Left lung (tissue), 14 donors: ENCODE results near the gene PPIG. TPM values are rescaled to one million over a fixed set of nuclear protein-coding genes. Genes with fewer than 3 reads are reported as not detected.
"Not testable (repeated sequence)": the region's sequence is repeated elsewhere in the genome, so short reads cannot be mapped to it uniquely, and the experiment has no call there.

Source experiments
- ATAC-seq: fragments of 200-7000 bp; cut with Tn5 transposase; one replicate; pipeline ENCODE4 v1.9.1; 2020; ENCODE audit warnings: moderate library complexity
- DNase-seq, 4 donors: peaks; one replicate each; pipeline ENCODE4 v3.0.0-alpha.2; 2013 to 2020
- H3K27ac ChIP-seq, 2 donors: fragments of 200-600 bp; sonication (generic) in 1 of 2; one replicate each; pipeline versions ENCODE4 v1.5.0 to v1.8.0; 2020 to 2021
- H3K27me3 ChIP-seq, 2 donors: fragments of 200-600 bp; sonication (generic) in 1 of 2; one replicate each; pipeline versions ENCODE4 v1.5.0 to v1.8.0; 2020 to 2021
- H3K36me3 ChIP-seq, 2 donors: fragments of 200-600 bp; sonication (generic) in 1 of 2; one replicate each; pipeline versions ENCODE4 v1.5.0 to v1.8.0; 2020 to 2021
- H3K4me1 ChIP-seq, 2 donors: fragments of 200-600 bp; one replicate each; pipeline ENCODE4 v1.8.0; 2021
- H3K4me3 ChIP-seq, 2 donors: fragments of 200-600 bp; sonication (generic) in 1 of 2; one replicate each; pipeline versions ENCODE4 v1.5.0 to v1.8.0; 2020 to 2021; ENCODE audit warnings: mild to moderate bottlenecking in 1 of 2
- H3K9me3 ChIP-seq, 2 donors: fragments of 200-600 bp; sonication (generic) in 1 of 2; one replicate each; pipeline versions ENCODE4 v1.5.0 to v1.8.0; 2020 to 2021
- CTCF ChIP-seq, 2 donors: fragments of 200-600 bp; sonication (generic) in 1 of 2; IDR thresholded peaks; one replicate each; pipeline versions ENCODE4 v1.5.0 to v1.8.0; 2021; ENCODE audit warnings: antibody characterized with exemption in 2 of 2
- intact Hi-C, 2 donors: fragments of 100-400 bp; cut with DNase I; formaldehyde crosslinking; loops; one replicate each; pipeline versions ENCODE4 v1.11.2 to v1.14.2; 2022
- long read RNA-seq, 12 donors: library from polyadenylated mRNA in 2 of 12; unstranded in 2 of 12; transcript quantifications; one replicate each; pipeline ENCODE4 v2.0.0 and lab custom pipeline, GENCODE V29; 2019 to 2026
- polyA plus RNA-seq, 6 donors: library from polyadenylated mRNA; unstranded; fragments of 120-200 nt; gene quantifications; one replicate each; pipeline ENCODE4 v1.2.1, GENCODE V29; 2013; ENCODE audit not compliant: insufficient read length in 6 of 6
- total RNA-seq, 2 donors: library from RNA; stranded (reverse); fragmentation: NEBNext Ultra II Directional; extraction: Animal tissue kit (Norgen Biotek cat#: 25700); gene quantifications; one replicate each; pipeline ENCODE4 v1.2.1, GENCODE V29; 2021
- donor health status: DM: no; HTN: yes; CAD: no.
- donor health status: DM: no; HTN: no; CAD: no.

The PPIG gene
- total RNA-seq, result 10 to 100 TPM; 40.8 to 45.4 TPM
- polyA plus RNA-seq, result 100 to 1,000 TPM in 2 of 6 donors, 10 to 100 TPM in 4; 83.3 to 102 (median 90.9) TPM
- long read RNA-seq, donor 1, full-length matches to known transcripts, result 24 of 54 reads
- long read RNA-seq, donor 1, partial matches to known transcripts, result 30 of 54 reads
- long read RNA-seq, donor 1, other reads (novel, unspliced or antisense), result 0 of 54 reads
- long read RNA-seq, donor 2, full-length matches to known transcripts, result 4 of 12 reads
- long read RNA-seq, donor 2, partial matches to known transcripts, result 8 of 12 reads
- long read RNA-seq, donor 2, other reads (novel, unspliced or antisense), result 0 of 12 reads
- long read RNA-seq, donor 3, full-length matches to known transcripts, result 10 of 28 reads
- long read RNA-seq, donor 3, partial matches to known transcripts, result 18 of 28 reads
- long read RNA-seq, donor 3, other reads (novel, unspliced or antisense), result 0 of 28 reads
- long read RNA-seq, donor 4, transcript PPIG-203 (10 exons, 1,062 nt), result major isoform, 17 of 63 reads
- long read RNA-seq, donor 4, partial matches to known transcripts, result 37 of 63 reads
- long read RNA-seq, donor 4, other reads (novel, unspliced or antisense), result 8 of 63 reads
- long read RNA-seq, donor 5, full-length matches to known transcripts, result 11 of 30 reads
- long read RNA-seq, donor 5, partial matches to known transcripts, result 19 of 30 reads
- long read RNA-seq, donor 5, other reads (novel, unspliced or antisense), result 0 of 30 reads
- long read RNA-seq, donor 6, full-length matches to known transcripts, result 4 of 26 reads
- long read RNA-seq, donor 6, partial matches to known transcripts, result 22 of 26 reads
- long read RNA-seq, donor 6, other reads (novel, unspliced or antisense), result 0 of 26 reads
- long read RNA-seq, donor 7, full-length matches to known transcripts, result 5 of 5 reads
- long read RNA-seq, donor 7, partial matches to known transcripts, result 0 of 5 reads
- long read RNA-seq, donor 7, other reads (novel, unspliced or antisense), result 0 of 5 reads
- long read RNA-seq, donor 8, full-length matches to known transcripts, result 8 of 13 reads
- long read RNA-seq, donor 8, partial matches to known transcripts, result 5 of 13 reads
- long read RNA-seq, donor 8, other reads (novel, unspliced or antisense), result 0 of 13 reads
- long read RNA-seq, donor 9, result 0 reads
- long read RNA-seq, donor 10, full-length matches to known transcripts, result 11 of 44 reads
- long read RNA-seq, donor 10, partial matches to known transcripts, result 29 of 44 reads
- long read RNA-seq, donor 10, other reads (novel, unspliced or antisense), result 4 of 44 reads
- long read RNA-seq, donor 11, full-length matches to known transcripts, result 6 of 12 reads
- long read RNA-seq, donor 11, partial matches to known transcripts, result 6 of 12 reads
- long read RNA-seq, donor 11, other reads (novel, unspliced or antisense), result 0 of 12 reads
- long read RNA-seq, donor 12, full-length matches to known transcripts, result 8 of 19 reads
- long read RNA-seq, donor 12, partial matches to known transcripts, result 11 of 19 reads
- long read RNA-seq, donor 12, other reads (novel, unspliced or antisense), result 0 of 19 reads

GRCh38 chr2:169584005-169584877, at the start of gene PPIG:
TSS of gene PPIG (plus strand) at chr2:169584351. CDS start at chr2:169604042, 19,691 bp downstream.
- TF ChIP-seq CTCF (IDR thresholded peaks at IDR 0.05), result no peak
- no peaks in the 10 kb centered on the region for H3K27me3 ChIP-seq
- intact Hi-C loops, result no loop called here
- no peaks in the 10 kb centered on the region for H3K36me3 ChIP-seq
- peaks cover 13 to 33% of the 10 kb centered on the region in 2 donors for H3K4me1 ChIP-seq
- no peaks in the 10 kb centered on the region for H3K9me3 ChIP-seq
- H3K27ac ChIP-seq, result peak within 1 kb of the TSS; percentile 99
- peak within 1 kb of the TSS; percentile 70 to 96 for H3K4me3 ChIP-seq
- DNase-seq (peak; percentile 93 to 96 (median 94)), ATAC-seq (peak; percentile 98)

DNA sequence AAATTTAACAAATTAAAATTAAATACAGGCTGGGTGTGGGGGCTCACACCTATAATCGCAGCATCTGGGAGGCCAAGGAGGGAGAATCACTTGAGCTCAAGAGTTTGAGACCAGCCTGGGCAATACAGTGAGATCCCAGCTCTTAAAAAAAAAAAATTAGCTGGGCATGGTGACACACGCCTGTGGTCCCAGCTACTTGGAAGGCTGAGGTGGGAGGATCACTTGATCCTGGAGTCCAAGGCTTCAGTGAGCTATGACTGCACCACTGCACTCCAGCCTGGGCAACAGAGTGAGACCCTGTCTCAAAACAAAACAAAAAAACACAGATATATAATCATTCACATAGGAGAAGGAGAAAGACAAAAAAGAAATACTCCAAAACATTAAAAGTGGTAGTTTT, 44.7 kb upstream of the PPIG start:
- H3K27ac ChIP-seq, H3K9me3 ChIP-seq, H3K27me3 ChIP-seq, ATAC-seq, H3K4me3 ChIP-seq, DNase-seq, intact Hi-C loops, H3K4me1 ChIP-seq: not testable (repeated sequence)
- peaks cover 0 to 66% of the 10 kb centered on the region in 2 donors for H3K36me3 ChIP-seq

- no peaks in the 10 kb centered on the region for H3K27me3 ChIP-seq
- no peak overlapping the region for H3K27ac ChIP-seq
- peaks cover 0 to 60% of the 10 kb centered on the region in 2 donors for H3K36me3 ChIP-seq
- intact Hi-C loops, result no loop called here
- no peak for TF ChIP-seq CTCF (IDR thresholded peaks at IDR 0.05)
- no peak for DNase-seq
- H3K4me1 ChIP-seq, result no peaks in the 10 kb centered on the region
- no peaks in the 10 kb centered on the region for H3K9me3 ChIP-seq
- no peak overlapping the region for H3K4me3 ChIP-seq
- no peak for ATAC-seq
These were observed 44.0 kb upstream of the PPIG start for GRCh38 chr2:169540146-169540545.

GRCh38 chr2:169542433-169542832, 41.7 kb upstream of the PPIG start:
- Histone ChIP-seq H3K36me3 (peaks cover 0 to 51% of the 10 kb centered on the region in 2 donors), H3K9me3 (no peaks in the 10 kb centered on the region), H3K27me3 (no peaks in the 10 kb centered on the region), H3K4me3 (no peak overlapping the region), H3K27ac (no peak overlapping the region), H3K4me1 (no peaks in the 10 kb centered on the region)
- ATAC-seq (no peak), DNase-seq (no peak)
- no peak for TF ChIP-seq CTCF (IDR thresholded peaks at IDR 0.05)
- intact Hi-C loops, result no loop called here
